WTC11 (cell line): Measurements from ENCODE around the gene DMBX1. TPM values are rescaled to one million over a fixed set of nuclear protein-coding genes. Genes with fewer than 3 reads are reported as not detected.

Experiments used
- ATAC-seq: fragments of 200-7000 bp; cut with Tn5 transposase; 2 replicates; pipeline ENCODE4 v1.10.0; 2021; ENCODE audit warnings: mild to moderate bottlenecking, moderate library complexity
- CTCF ChIA-PET: fragments of 300-600 bp; sonication (Branson Sonifier 250); formaldehyde crosslinking; loops from one replicate; lab custom pipeline; 2021; ENCODE audit warnings: antibody characterized with exemption; lab: Charles Lee
- POLR2A ChIA-PET: fragments of 350-600 bp; sonication (Branson Sonifier 250); formaldehyde crosslinking; loops from one replicate; lab custom pipeline; 2021; ENCODE audit warnings: antibody characterized with exemption; lab: Charles Lee
- DNase-seq: peaks from one replicate; pipeline ENCODE4 v3.0.0; 2021; ENCODE audit warnings: low spot score
- H3K27ac Mint-ChIP-seq: 2 replicates; pipeline ENCODE4 v1.8.0; 2021; ENCODE audit warnings: mixed read lengths
- H3K27me3 Mint-ChIP-seq: 2 replicates; pipeline ENCODE4 v1.8.0; 2021; ENCODE audit warnings: low read depth, mild to moderate bottlenecking, moderate library complexity, mixed read lengths
- H3K36me3 Mint-ChIP-seq: 2 replicates; pipeline ENCODE4 v1.8.0; 2021; ENCODE audit warnings: mixed read lengths
- H3K4me1 Mint-ChIP-seq: 2 replicates; pipeline ENCODE4 v1.8.0; 2022; ENCODE audit warnings: mixed read lengths
- H3K4me3 Mint-ChIP-seq: 2 replicates; pipeline ENCODE4 v1.8.0; 2021; ENCODE audit warnings: mild to moderate bottlenecking, moderate library complexity, mixed read lengths
- H3K9me3 Mint-ChIP-seq: 2 replicates; pipeline ENCODE4 v1.8.0; 2021; ENCODE audit warnings: mixed read lengths
- ATF1 ChIP-seq: sonication (generic); formaldehyde crosslinking; IDR thresholded peaks from 2 replicates; pipeline ENCODE4 v1.8.1; 2023; ENCODE audit warnings: mild to moderate bottlenecking, moderate library complexity, missing genetic modification reagents
- ATF2 ChIP-seq: sonication (generic); formaldehyde crosslinking; IDR thresholded peaks from 2 replicates; pipeline ENCODE4 v1.8.1; 2022; ENCODE audit warnings: low read depth, missing genetic modification reagents, borderline replicate concordance
- CBFB ChIP-seq: sonication (generic); formaldehyde crosslinking; IDR thresholded peaks from 2 replicates; pipeline ENCODE4 v1.8.1; 2022; ENCODE audit warnings: mild to moderate bottlenecking, low read depth, missing genetic modification reagents
- CTCF ChIP-seq: fragments of 200-600 bp; IDR thresholded peaks from 2 replicates; pipeline ENCODE4 v1.8.0; 2022; ENCODE audit warnings: antibody characterized with exemption
- ERG ChIP-seq: fragments of 250-450 bp; sonication (Bioruptor Pico); IDR thresholded peaks from 2 replicates; pipeline ENCODE4 v1.8.0; 2021; ENCODE audit warnings: mild to moderate bottlenecking
- ETV6 ChIP-seq: sonication (generic); formaldehyde crosslinking; IDR thresholded peaks from 2 replicates; pipeline ENCODE4 v1.8.1; 2022; ENCODE audit warnings: mild to moderate bottlenecking, missing genetic modification reagents
- FOXP1 ChIP-seq: sonication (generic); formaldehyde crosslinking; IDR thresholded peaks from 2 replicates; pipeline ENCODE4 v1.8.0; 2022; ENCODE audit warnings: missing genetic modification reagents, mild to moderate bottlenecking, moderate library complexity, borderline replicate concordance
- IRF2 ChIP-seq: sonication (generic); formaldehyde crosslinking; IDR thresholded peaks from 2 replicates; pipeline ENCODE4 v1.8.0; 2022; ENCODE audit warnings: low read depth, missing genetic modification reagents, borderline replicate concordance
- JAZF1 ChIP-seq: fragments of 250-450 bp; sonication (Bioruptor Pico); IDR thresholded peaks from 2 replicates; pipeline ENCODE4 v1.9.0; 2021; ENCODE audit warnings: moderate library complexity, mild to moderate bottlenecking, inconsistent platforms
- NFATC4 ChIP-seq: fragments of 250-450 bp; sonication (Bioruptor Pico); IDR thresholded peaks from 2 replicates; pipeline ENCODE4 v1.9.0; 2021; ENCODE audit warnings: mild to moderate bottlenecking
- TEAD1 ChIP-seq: sonication (generic); formaldehyde crosslinking; IDR thresholded peaks from 2 replicates; pipeline ENCODE4 v1.8.0; 2022; ENCODE audit warnings: mild to moderate bottlenecking, missing genetic modification reagents
- TP53 ChIP-seq: sonication (generic); formaldehyde crosslinking; IDR thresholded peaks from 2 replicates; pipeline ENCODE4 v1.8.1; 2023; ENCODE audit warnings: mild to moderate bottlenecking, missing genetic modification reagents
- USF1 ChIP-seq: sonication (generic); formaldehyde crosslinking; IDR thresholded peaks from 2 replicates; pipeline ENCODE4 v1.8.0; 2022; ENCODE audit warnings: mild to moderate bottlenecking, missing genetic modification reagents
- ZBTB21 ChIP-seq: sonication (generic); formaldehyde crosslinking; IDR thresholded peaks from 2 replicates; pipeline ENCODE4 v1.8.1; 2023; ENCODE audit warnings: mild to moderate bottlenecking, missing genetic modification reagents, borderline replicate concordance
- ZBTB43 ChIP-seq: sonication (generic); formaldehyde crosslinking; IDR thresholded peaks from 2 replicates; pipeline ENCODE4 v1.8.1; 2023; ENCODE audit warnings: mild to moderate bottlenecking, missing genetic modification reagents
- ZMAT4 ChIP-seq: fragments of 250-450 bp; sonication (Bioruptor Pico); IDR thresholded peaks from 2 replicates; pipeline ENCODE4 v1.9.0; 2021; ENCODE audit warnings: mild to moderate bottlenecking
- ZNF317 ChIP-seq: sonication (generic); formaldehyde crosslinking; IDR thresholded peaks from 2 replicates; pipeline ENCODE4 v1.8.1; 2023; ENCODE audit warnings: low read depth, mild to moderate bottlenecking, moderate library complexity, missing genetic modification reagents, borderline replicate concordance
- ZNF416 ChIP-seq: fragments of 250-450 bp; sonication (Bioruptor Pico); IDR thresholded peaks from 2 replicates; pipeline ENCODE4 v1.9.0; 2021; ENCODE audit warnings: mild to moderate bottlenecking, inconsistent platforms
- ZNF671 ChIP-seq: fragments of 250-450 bp; sonication (Bioruptor Pico); IDR thresholded peaks from 2 replicates; pipeline ENCODE4 v1.8.0; 2021; ENCODE audit warnings: mild to moderate bottlenecking
- ZSCAN18 ChIP-seq: fragments of 250-450 bp; sonication (Bioruptor Pico); IDR thresholded peaks from 2 replicates; pipeline ENCODE4 v2.1.2; 2022; ENCODE audit warnings: mild to moderate bottlenecking, moderate library complexity
- total RNA-seq: library from RNA; stranded (reverse); gene quantifications from 3 replicates; pipeline ENCODE4 v1.2.3, GENCODE V29; 2021

DMBX1 gene
- total RNA-seq, 1 experiment from 2014 or later, result 3.7 TPM

GRCh38 chr1:46458190-46458589, 31.4 kb upstream of the DMBX1 start:
- H3K27ac Mint-ChIP-seq, result no peak overlapping the region
- H3K27me3 Mint-ChIP-seq, result peaks cover 60% of the 10 kb centered on the region
- H3K4me3 Mint-ChIP-seq, result no peak overlapping the region
- H3K4me1 Mint-ChIP-seq, result peaks cover 35% of the 10 kb centered on the region
- ChIA-PET POLR2A (no interaction called here), CTCF (interaction anchor here (1.2 to 6.1 kb wide), 5 partner anchors 11 to 75 kb away, joined by 3 to 48 read pairs (median 3); no protein-coding TSS in a partner anchor)
- TF ChIP-seq FOXP1 (CRISPR knock-in tag) (0 out of 2 replicates have a peak, but pooled peaks have one; percentile 23), ETV6 (CRISPR knock-in tag) (no peak)
- H3K9me3 Mint-ChIP-seq, result no peaks in the 10 kb centered on the region
- no peaks in the 10 kb centered on the region for H3K36me3 Mint-ChIP-seq
- no peak for DNase-seq
- no peak for ATAC-seq

GRCh38 chr1:46458846-46459245, 30.8 kb upstream of the DMBX1 start:
- ATAC-seq (no peak), DNase-seq (no peak)
- no peaks in the 10 kb centered on the region for H3K9me3 Mint-ChIP-seq
- no peaks in the 10 kb centered on the region for H3K36me3 Mint-ChIP-seq
- peaks cover 32% of the 10 kb centered on the region for H3K4me1 Mint-ChIP-seq
- TF ChIP-seq USF1 (CRISPR knock-in tag) (no peak), TP53 (CRISPR knock-in tag) (no peak), NFATC4 (no peak), ATF1 (CRISPR knock-in tag) (no peak), ZNF671 (CRISPR knock-in tag) (no peak), ZMAT4 (CRISPR knock-in tag) (no peak)
- ChIA-PET CTCF (interaction anchor here (0.7 to 6.1 kb wide), 6 partner anchors 12 to 74 kb away, joined by 3 to 48 read pairs (median 4); no protein-coding TSS in a partner anchor), POLR2A (no interaction called here)
- H3K4me3 Mint-ChIP-seq, result no peak overlapping the region
- no peak overlapping the region for H3K27ac Mint-ChIP-seq
- peaks cover 58% of the 10 kb centered on the region for H3K27me3 Mint-ChIP-seq

GRCh38 chr1:46459315-46459714, 30.3 kb upstream of the DMBX1 start:
- H3K27me3 Mint-ChIP-seq, result peaks cover 58% of the 10 kb centered on the region

GRCh38 chr1:46461017-46461808, 28.4 kb upstream of the DMBX1 start:
- Mint-ChIP-seq H3K4me3 (no peak overlapping the region), H3K4me1 (peaks cover 50% of the 10 kb centered on the region), H3K9me3 (no peaks in the 10 kb centered on the region), H3K36me3 (no peaks in the 10 kb centered on the region), H3K27ac (no peak overlapping the region), H3K27me3 (peaks cover 64% of the 10 kb centered on the region)
- DNase-seq (no peak), ATAC-seq (no peak)
- ChIA-PET POLR2A (no interaction called here), CTCF (interaction anchor here (1.1 to 6.1 kb wide), 3 partner anchors 14 to 27 kb away, joined by 4 to 48 read pairs (median 4); no protein-coding TSS in a partner anchor)
- TF ChIP-seq IRF2 (CRISPR knock-in tag) (no peak), ZNF671 (CRISPR knock-in tag) (no peak), ZBTB21 (no peak), ZSCAN18 (CRISPR knock-in tag) (no peak), CTCF (no peak), ZBTB43 (CRISPR knock-in tag) (no peak), JAZF1 (CRISPR knock-in tag) (no peak), CBFB (CRISPR knock-in tag) (no peak), ERG (CRISPR knock-in tag) (no peak), TEAD1 (no peak), ATF2 (CRISPR knock-in tag) (no peak)

More at GRCh38 chr1:46459315-46459714, 30.3 kb upstream of the DMBX1 start:
- Mint-ChIP-seq H3K9me3 (no peaks in the 10 kb centered on the region), H3K4me3 (no peak overlapping the region), H3K4me1 (peaks cover 37% of the 10 kb centered on the region), H3K27ac (no peak overlapping the region)
- ATAC-seq (no peak), DNase-seq (no peak)
- POLR2A ChIA-PET, result no interaction called here
- CTCF ChIA-PET, result interaction anchor here (0.7 to 6.1 kb wide), 4 partner anchors 13 to 28 kb away, joined by 3 to 48 read pairs (median 4); no protein-coding TSS in a partner anchor
- TF ChIP-seq ZNF317 (CRISPR knock-in tag) (peak; percentile 81), ZNF416 (CRISPR knock-in tag) (no peak)
- TF ChIP-seq, all 79 proteins: peak for 1
- H3K36me3 Mint-ChIP-seq, result no peaks in the 10 kb centered on the region
